ENCODE results near the gene ROBO1. TPM values are rescaled to one million over a fixed set of nuclear protein-coding genes. Genes with fewer than 3 reads are reported as not detected.

The ROBO1 gene
- total and polyA plus RNA-seq, 2 donors (not counting 3 experiments of a cell fraction or from before 2014, with no cell fraction given) = 5.9 to 14.2 TPM

GRCh38 chr3:78940128-78940527 lies 827.7 kb downstream of the ROBO1 start:
- no TSS peak for BruUV-seq (replicated peaks)
- H3K27ac ChIP-seq (ENCODE audit: insufficient read depth, low read depth, low read length) = no peak overlapping the region
- ChIA-PET CTCF (no interaction called here), POLR2A (no interaction called here)
- H3K36me3 ChIP-seq (ENCODE audit: control insufficient read depth in 2 of 2, extremely low read depth in 1 of 2, insufficient read depth in 2 of 2, low read length in 2 of 2) = no peaks in the 10 kb centered on the region
- no peaks in the 10 kb centered on the region for H4K20me1 ChIP-seq (replicated peaks; ENCODE audit: control insufficient read depth, extremely low read depth, insufficient read depth, low read length)
- dilution Hi-C loops (cut with MboI; ENCODE audit: extremely low pct_ligation_motif_present, low sequenced_read_pairs) (no loop called here), intact Hi-C loops (cut with micrococcal nuclease) (no loop called here)
- H3K4me1 ChIP-seq (ENCODE audit: control insufficient read depth, extremely low read depth, insufficient read depth, low read length) = no peaks in the 10 kb centered on the region
- no peaks in the 10 kb centered on the region for H3K9me1 ChIP-seq (replicated peaks; ENCODE audit: control insufficient read depth, extremely low read depth, insufficient read depth, low read length)
- H3K4me3 ChIP-seq (replicated peaks in 1 of 3; ENCODE audit: insufficient read depth in 1 of 3, low read depth in 1 of 3, low read length in 3 of 3) = no peak overlapping the region
- no peak for DNase-seq (ENCODE audit: low read depth, low spot score)
- H3K9me3 ChIP-seq (replicated peaks; ENCODE audit: control insufficient read depth, insufficient read depth, low read length) = no peaks in the 10 kb centered on the region
- no peaks in the 10 kb centered on the region for H3K79me2 ChIP-seq (ENCODE audit: control insufficient read depth, insufficient read depth, low read length)
- H3K9ac ChIP-seq (replicated peaks; ENCODE audit: extremely low read depth, insufficient read depth, low read length) = no peak overlapping the region
- no peak for FAIRE-seq
- H3K4me2 ChIP-seq (ENCODE audit: insufficient read depth, low read length) = no peak overlapping the region
- no peak overlapping the region for H2AFZ ChIP-seq (ENCODE audit: low read depth, low read length)
- no peaks in the 10 kb centered on the region for H3K27me3 ChIP-seq (ENCODE audit: control insufficient read depth in 2 of 2, insufficient read depth in 2 of 2, low read length in 2 of 2)
- TF ChIP-seq MYC (IDR thresholded peaks at IDR 0.05; ENCODE audit: low read depth, low read length) (no peak), CTCF (IDR thresholded peaks at IDR 0.05; ENCODE audit: extremely low read depth in 1 of 2, insufficient read depth in 1 of 2, low read depth in 1 of 2, low read length in 2 of 2) (no peak), JUN (IDR thresholded peaks at IDR 0.05; ENCODE audit: borderline replicate concordance, insufficient read depth, insufficient read length, low read depth) (no peak), MAX (IDR thresholded peaks at IDR 0.05; ENCODE audit: insufficient read depth, insufficient read length) (no peak), EZH2 (IDR thresholded peaks at IDR 0.05; ENCODE audit: borderline replicate concordance, low read depth, low read length, severe bottlenecking) (no peak), POLR2A (IDR thresholded peaks at IDR 0.05; ENCODE audit: low read depth, low read length) (no peak), POLR2AphosphoS5 (IDR thresholded peaks at IDR 0.05; ENCODE audit: insufficient read depth, low read depth, low read length) (no peak), GATA2 (IDR thresholded peaks at IDR 0.05; ENCODE audit: insufficient read depth, insufficient read length, low read depth, low read length) (no peak), FOS (IDR thresholded peaks at IDR 0.05; ENCODE audit: borderline replicate concordance, insufficient read depth, low read length) (no peak)

Data from endothelial cell of umbilical vein (primary cell).